GM23248 (cell line): ENCODE measurements around the gene CAMSAP3. TPM values are rescaled to one million over a fixed set of nuclear protein-coding genes. Genes with fewer than 3 reads are reported as not detected.

ENCODE experiments used
- DNase-seq: peaks from one replicate; pipeline ENCODE4 v3.0.0-alpha.2; 2015
- H2AFZ ChIP-seq: fragments of 200-600 bp; sonication (generic); 2 replicates; pipeline ENCODE4 v1.6.1; 2016; ENCODE audit warnings: antibody characterized with exemption
- H3F3A ChIP-seq: fragments of 200-600 bp; sonication (generic); 2 replicates; pipeline ENCODE4 v1.6.1; 2016; ENCODE audit warnings: mild to moderate bottlenecking, antibody characterized with exemption, mixed run types; ENCODE audit not compliant: insufficient read depth
- H3K27ac ChIP-seq: fragments of 200-600 bp; sonication (generic); 2 replicates; pipeline ENCODE4 v1.5.1; 2016; ENCODE audit warnings: mild to moderate bottlenecking
- H3K27me3 ChIP-seq: fragments of 200-600 bp; sonication (generic); replicated peaks from 2 replicates; pipeline ENCODE4 v1.6.1; 2016; ENCODE audit warnings: mild to moderate bottlenecking; ENCODE audit not compliant: insufficient read depth
- H3K36me3 ChIP-seq: fragments of 200-600 bp; sonication (generic); 2 replicates; pipeline ENCODE4 v1.6.1; 2016; ENCODE audit warnings: low read depth, mild to moderate bottlenecking
- H3K4me1 ChIP-seq: fragments of 200-600 bp; sonication (generic); 2 replicates; pipeline ENCODE4 v1.6.1; 2016; ENCODE audit warnings: mild to moderate bottlenecking; ENCODE audit not compliant: insufficient read depth
- H3K4me2 ChIP-seq: fragments of 200-600 bp; sonication (generic); one replicate; pipeline ENCODE4 v1.6.1; 2016; ENCODE audit warnings: mild to moderate bottlenecking; ENCODE audit not compliant: unreplicated experiment
- H3K4me3 ChIP-seq: fragments of 200-600 bp; sonication (generic); 2 replicates; pipeline ENCODE4 v1.5.1; 2016; ENCODE audit warnings: mild to moderate bottlenecking
- H3K79me2 ChIP-seq: fragments of 200-600 bp; sonication (generic); 2 replicates; pipeline ENCODE4 v1.6.1; 2016; ENCODE audit warnings: mild to moderate bottlenecking; ENCODE audit not compliant: insufficient read depth
- H3K9ac ChIP-seq: fragments of 200-600 bp; sonication (generic); 2 replicates; pipeline ENCODE4 v1.6.1; 2016; ENCODE audit warnings: mild to moderate bottlenecking
- H3K9me2 ChIP-seq: fragments of 200-600 bp; sonication (generic); 2 replicates; pipeline ENCODE4 v1.6.1; 2016; ENCODE audit warnings: mixed run types, mild to moderate bottlenecking, moderate library complexity; ENCODE audit not compliant: insufficient read depth
- H3K9me3 ChIP-seq: fragments of 200-600 bp; sonication (generic); one replicate; pipeline ENCODE4 v1.6.1; 2017; ENCODE audit warnings: low read depth
- H4K20me1 ChIP-seq: fragments of 200-600 bp; sonication (generic); 2 replicates; pipeline ENCODE4 v1.6.0; 2016; ENCODE audit not compliant: insufficient read depth
- EZH2 ChIP-seq: fragments of 200-600 bp; sonication (generic); IDR thresholded peaks from 2 replicates; pipeline ENCODE4 v1.6.1; 2018; ENCODE audit warnings: antibody characterized with exemption, mild to moderate bottlenecking; ENCODE audit not compliant: insufficient read depth, poor library complexity, severe bottlenecking
- EZH2phosphoT487 ChIP-seq: fragments of 200-600 bp; sonication (generic); IDR thresholded peaks from 2 replicates; pipeline ENCODE4 v1.6.1; 2018; ENCODE audit warnings: antibody characterized with exemption, moderate library complexity, mild to moderate bottlenecking, low read depth; ENCODE audit not compliant: insufficient read depth
- WGBS, 2 experiments: methylation state at CpG; one replicate each; pipeline ENCODE4 v1.1.6; 2015 to 2017; ENCODE audit warnings: low lambda C conversion rate in 2 of 2, low coverage in 1 of 2; ENCODE audit errors: missing lambda C conversion rate in 2 of 2; 5-methylcytosine and 5-hydroxymethylcytosine counted together
- in situ Hi-C: fragments of 300-500 bp; cut with MboI; formaldehyde crosslinking; loops from 2 replicates; pipeline ENCODE4 v1.15.0; 2020
- polyA plus RNA-seq: library from polyadenylated mRNA; unstranded; fragments of >200 nt; fragmentation: Nextera tagmentation; extraction: Ambion mirVana; gene quantifications from 2 replicates; pipeline ENCODE4 v1.2.1, GENCODE V29; 2016
- total RNA-seq: library from RNA; depleted of rRNA; stranded (reverse); fragments of >200 nt; shearing (Covaris generic); gene quantifications from 2 replicates; pipeline ENCODE4 v1.2.3, GENCODE V29; 2014

The CAMSAP3 gene
- total and polyA plus RNA-seq, 2 experiments from 2014 or later = not detected

DNA sequence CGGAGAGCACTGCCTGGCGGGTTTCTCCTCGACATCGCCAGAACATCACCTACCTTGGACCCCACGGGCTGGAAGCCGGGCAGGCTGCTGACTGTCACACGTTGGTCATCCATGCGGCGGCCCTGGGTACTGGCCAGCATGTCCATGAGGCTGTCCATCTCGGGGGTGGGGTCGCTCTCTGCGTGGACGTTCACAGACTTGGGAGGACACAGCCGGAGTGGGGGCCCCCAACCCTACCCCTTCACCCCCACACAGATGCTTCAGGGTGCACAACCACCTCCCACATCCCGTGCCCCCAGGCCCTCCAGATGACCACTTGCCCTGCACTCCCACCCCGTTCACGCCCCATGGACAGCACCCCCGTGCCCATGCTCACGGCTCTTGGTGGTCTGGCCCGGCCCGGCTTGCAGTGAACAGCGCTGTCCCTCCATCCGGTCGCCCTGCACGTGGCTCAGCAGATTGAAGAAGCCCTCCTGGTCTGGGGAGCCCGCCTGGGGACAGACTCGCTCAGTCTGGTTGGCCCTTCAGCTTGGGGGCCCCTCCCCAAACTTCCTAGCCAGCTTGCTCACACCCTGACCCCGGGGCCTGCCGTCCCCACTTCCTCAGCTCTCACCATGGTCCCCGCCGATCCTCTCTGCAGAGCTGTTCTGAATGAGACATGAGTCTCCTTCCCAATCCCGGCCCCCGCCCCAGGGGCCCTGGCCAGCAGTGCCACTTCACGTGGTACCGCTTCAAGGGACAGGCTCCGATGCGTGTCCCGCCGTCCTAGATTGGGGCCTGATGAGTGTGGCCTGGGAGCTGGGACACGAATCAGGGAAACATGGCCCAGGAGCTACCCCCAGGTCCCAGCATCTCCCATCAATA lies 36.9 kb downstream of the CAMSAP3 start:
- Histone ChIP-seq H3K9me3 (no peaks in the 10 kb centered on the region), H3K9ac (no peak overlapping the region), H2AFZ (no peak overlapping the region), H3K79me2 (peaks cover 42% of the 10 kb centered on the region), H3K36me3 (no peaks in the 10 kb centered on the region), H3F3A (no peaks in the 10 kb centered on the region), H3K9me2 (no peaks in the 10 kb centered on the region), H3K4me3 (no peak overlapping the region), H3K4me1 (peaks cover 14% of the 10 kb centered on the region), H3K27me3 (0 out of 2 replicates have a peak, but pooled peaks cover 3% of the 10 kb centered on the region), H3K4me2 (no peak overlapping the region), H4K20me1 (no peaks in the 10 kb centered on the region), H3K27ac (no peak overlapping the region)
- 87 to 90% methylated on average over 28 to 40 of the region's 40 CpGs for whole genome bisulfite sequencing, 2 experiments
- DNase-seq = no peak
- no peak for TF ChIP-seq EZH2phosphoT487
- TF ChIP-seq EZH2 = no peak
- in situ Hi-C loops = no loop called here

DNA sequence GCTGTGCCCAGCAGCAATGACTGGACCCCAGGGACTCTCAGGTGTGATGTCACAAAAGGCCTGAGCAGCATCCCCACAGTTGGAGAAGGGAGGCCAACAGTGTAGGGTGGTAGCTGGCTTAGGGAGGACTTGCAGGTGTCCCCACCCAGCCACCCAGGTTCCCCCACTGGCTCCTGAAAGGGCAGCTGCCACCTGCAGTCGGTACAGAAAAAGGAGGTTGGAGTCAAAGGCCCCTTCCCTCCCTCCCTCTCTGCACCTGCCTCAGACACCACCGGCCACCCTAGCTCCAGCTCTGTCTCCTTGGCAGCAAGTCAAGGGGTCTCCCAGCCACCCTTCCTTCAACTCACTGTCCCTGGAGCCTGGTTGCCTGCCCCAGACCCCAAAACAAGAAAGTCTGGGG lies 38.0 kb downstream of the CAMSAP3 start, which contains the start of gene PCP2:
TSS of gene PCP2 (minus strand) at position 22 of the 400 bp plus-strand sequence. CDS start 262 bp downstream, outside the sequence.
- Histone ChIP-seq H3F3A (no peaks in the 10 kb centered on the region), H3K4me1 (peaks cover 7% of the 10 kb centered on the region; the same call in 1 of the 2 replicates), H3K9ac (no peak within 1 kb of the TSS), H2AFZ (no peak within 1 kb of the TSS), H3K4me2 (no peak within 1 kb of the TSS), H4K20me1 (no peaks in the 10 kb centered on the region), H3K79me2 (peaks cover 31% of the 10 kb centered on the region), H3K4me3 (no peak within 1 kb of the TSS), H3K27me3 (0 out of 2 replicates have a peak, but pooled peaks cover 7% of the 10 kb centered on the region), H3K9me2 (no peaks in the 10 kb centered on the region), H3K36me3 (no peaks in the 10 kb centered on the region), H3K27ac (no peak within 1 kb of the TSS), H3K9me3 (no peaks in the 10 kb centered on the region)
- no peak for DNase-seq
- WGBS, 2 experiments = 20 to 25% methylated on average over 2 of the region's 2 CpGs
- in situ Hi-C loops = no loop called here
- TF ChIP-seq EZH2phosphoT487 (no peak), EZH2 (no peak)

DNA sequence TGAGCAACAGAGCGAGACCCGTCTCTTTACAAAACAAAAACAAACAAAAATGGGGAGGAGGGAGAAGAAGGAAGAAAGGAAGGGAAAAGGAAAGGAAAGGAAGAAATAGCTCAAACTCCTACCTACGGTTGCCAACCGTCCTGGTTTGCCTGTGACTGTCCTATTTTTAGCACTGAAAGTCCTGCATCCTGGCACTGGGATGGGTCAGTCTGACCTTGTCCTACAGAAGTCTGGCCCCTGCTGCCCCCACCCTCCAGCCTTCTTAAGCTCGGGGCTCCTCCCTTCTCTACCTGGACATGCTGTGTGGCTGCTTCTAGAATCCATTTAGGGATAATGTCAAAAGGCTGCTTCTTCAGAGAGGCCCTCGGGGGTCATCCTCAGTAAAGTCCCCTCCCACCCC lies 40.0 kb downstream of the CAMSAP3 start:
- Histone ChIP-seq H3K27me3 (0 out of 2 replicates have a peak, but pooled peaks cover 7% of the 10 kb centered on the region), H3F3A (no peaks in the 10 kb centered on the region), H3K27ac (no peak overlapping the region), H3K9me3 (no peaks in the 10 kb centered on the region), H3K4me1 (peaks cover 4% of the 10 kb centered on the region; the same call in 1 of the 2 replicates), H3K4me2 (no peak overlapping the region), H4K20me1 (no peaks in the 10 kb centered on the region), H3K79me2 (peaks cover 13% of the 10 kb centered on the region), H3K9ac (no peak overlapping the region), H3K9me2 (no peaks in the 10 kb centered on the region), H2AFZ (no peak overlapping the region), H3K36me3 (no peaks in the 10 kb centered on the region), H3K4me3 (no peak overlapping the region)
- no peak for DNase-seq
- 51 to 59% methylated on average over 6 of the region's 6 CpGs for WGBS, 2 experiments
- in situ Hi-C loops = no loop called here
- TF ChIP-seq EZH2 = no peak
- TF ChIP-seq EZH2phosphoT487 = no peak

DNA sequence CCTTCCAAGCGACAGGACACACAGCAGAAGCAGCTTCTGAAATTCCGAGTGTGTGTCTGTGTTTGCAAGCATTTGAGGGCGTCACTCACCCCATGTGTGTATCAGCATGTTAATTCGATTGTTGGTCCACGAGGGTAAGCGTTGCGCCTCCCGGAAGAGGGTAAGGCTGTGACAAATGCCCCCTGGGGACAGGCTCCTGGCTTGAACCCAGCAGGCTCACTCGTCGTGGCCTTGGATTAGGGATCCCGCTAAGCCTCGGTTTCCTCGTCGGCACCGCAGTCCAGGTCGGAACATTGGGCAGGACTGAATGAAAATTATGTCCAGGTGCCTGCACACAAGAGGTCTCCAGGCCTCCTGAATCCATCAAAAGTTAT lies 40.6 kb downstream of the CAMSAP3 start:
- Histone ChIP-seq H3K4me2 (no peak overlapping the region), H3K27me3 (0 out of 2 replicates have a peak, but pooled peaks cover 7% of the 10 kb centered on the region), H3K9me2 (no peaks in the 10 kb centered on the region), H3K4me3 (no peak overlapping the region), H3K36me3 (no peaks in the 10 kb centered on the region), H4K20me1 (no peaks in the 10 kb centered on the region), H2AFZ (no peak overlapping the region), H3F3A (no peaks in the 10 kb centered on the region), H3K9ac (no peak overlapping the region), H3K79me2 (peaks cover 7% of the 10 kb centered on the region), H3K9me3 (no peaks in the 10 kb centered on the region), H3K4me1 (no peaks in the 10 kb centered on the region), H3K27ac (no peak overlapping the region)
- TF ChIP-seq EZH2phosphoT487 (no peak), EZH2 (no peak)
- WGBS, 2 experiments = 59 to 70% methylated on average over 16 of the region's 16 CpGs
- no peak for DNase-seq
- in situ Hi-C loops = no loop called here
